ENCODE measurements around the gene PCCA.
A peak's percentile ranks its signal among the peaks of the same experiment; 100 is the strongest.

PCCA gene

GRCh38 chr13:100235311-100235901 is 146.5 kb downstream of the PCCA start:
- Histone ChIP-seq H3K4me1 (peaks cover 0 to 14% (median 0%) of the 10 kb centered on the region in 4 donors), H3K9me3 (no peaks in the 10 kb centered on the region), H3K27me3 (no peaks in the 10 kb centered on the region), H3K27ac (no peak overlapping the region), H3K4me3 (no peak overlapping the region), H3K36me3 (no peaks in the 10 kb centered on the region)
- no peak for DNase-seq
- intact Hi-C loops (cut with DNase I; ENCODE audit: low total_unique reads) = loop anchor here (10.0 kb wide), 2 partner anchors 581 to 621 kb away; no protein-coding TSS in a partner anchor
- TF ChIP-seq, protein P1, sequence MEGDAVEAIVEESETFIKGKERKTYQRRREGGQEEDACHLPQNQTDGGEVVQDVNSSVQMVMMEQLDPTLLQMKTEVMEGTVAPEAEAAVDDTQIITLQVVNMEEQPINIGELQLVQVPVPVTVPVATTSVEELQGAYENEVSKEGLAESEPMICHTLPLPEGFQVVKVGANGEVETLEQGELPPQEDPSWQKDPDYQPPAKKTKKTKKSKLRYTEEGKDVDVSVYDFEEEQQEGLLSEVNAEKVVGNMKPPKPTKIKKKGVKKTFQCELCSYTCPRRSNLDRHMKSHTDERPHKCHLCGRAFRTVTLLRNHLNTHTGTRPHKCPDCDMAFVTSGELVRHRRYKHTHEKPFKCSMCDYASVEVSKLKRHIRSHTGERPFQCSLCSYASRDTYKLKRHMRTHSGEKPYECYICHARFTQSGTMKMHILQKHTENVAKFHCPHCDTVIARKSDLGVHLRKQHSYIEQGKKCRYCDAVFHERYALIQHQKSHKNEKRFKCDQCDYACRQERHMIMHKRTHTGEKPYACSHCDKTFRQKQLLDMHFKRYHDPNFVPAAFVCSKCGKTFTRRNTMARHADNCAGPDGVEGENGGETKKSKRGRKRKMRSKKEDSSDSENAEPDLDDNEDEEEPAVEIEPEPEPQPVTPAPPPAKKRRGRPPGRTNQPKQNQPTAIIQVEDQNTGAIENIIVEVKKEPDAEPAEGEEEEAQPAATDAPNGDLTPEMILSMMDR (IDR thresholded peaks at IDR 0.05) = peak; percentile 49 to 59

- H3K36me3 ChIP-seq = no peaks in the 10 kb centered on the region
- H3K9me3 ChIP-seq = no peaks in the 10 kb centered on the region
- H3K4me3 ChIP-seq = no peak overlapping the region
- no peak overlapping the region for H3K27ac ChIP-seq
- no peaks in the 10 kb centered on the region for H3K27me3 ChIP-seq
- intact Hi-C loops (cut with DNase I; ENCODE audit: low total_unique reads) = no loop called here
- H3K4me1 ChIP-seq = peaks cover 0 to 13% (median 2%) of the 10 kb centered on the region in 4 donors
- TF ChIP-seq, protein P1 (IDR thresholded peaks at IDR 0.05) = no peak
- DNase-seq = no peak
Observed at GRCh38 chr13:100240109-100240779, 151.4 kb downstream of the PCCA start.

GRCh38 chr13:100244431-100244830 is 155.5 kb downstream of the PCCA start:
- H3K27me3 ChIP-seq = no peaks in the 10 kb centered on the region
- TF ChIP-seq, protein P1 (IDR thresholded peaks at IDR 0.05) = no peak
- peaks cover 0 to 12% (median 2%) of the 10 kb centered on the region in 4 donors for H3K4me1 ChIP-seq
- H3K4me3 ChIP-seq = no peak overlapping the region
- no peak overlapping the region for H3K27ac ChIP-seq
- no peak for DNase-seq
- intact Hi-C loops (cut with DNase I; ENCODE audit: low total_unique reads) = no loop called here
- peaks cover 0 to 11% (median 6%) of the 10 kb centered on the region in 3 donors for H3K9me3 ChIP-seq
- peaks cover 0 to 5% (median 0%) of the 10 kb centered on the region in 3 donors for H3K36me3 ChIP-seq

DNA sequence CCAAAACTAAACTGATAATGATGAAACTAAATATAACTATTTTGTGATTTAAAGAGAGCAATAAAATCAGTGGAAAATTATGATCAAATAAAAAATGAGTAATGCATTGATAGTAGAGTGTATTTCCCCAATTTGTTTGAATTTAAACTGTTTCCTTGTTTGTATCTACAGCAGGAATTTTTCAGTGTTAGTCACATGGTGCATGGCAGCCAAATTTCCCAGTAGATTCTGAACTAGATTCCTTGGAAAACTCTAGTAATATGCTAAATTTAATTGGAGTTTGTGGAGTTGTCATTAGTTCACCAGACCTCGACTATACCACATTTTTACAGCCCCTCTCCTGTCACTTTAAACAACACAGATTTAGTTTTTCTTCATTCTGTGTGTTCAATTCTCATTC is 156.2 kb downstream of the PCCA start:
- TF ChIP-seq, protein P1 (IDR thresholded peaks at IDR 0.05) = no peak

DNA sequence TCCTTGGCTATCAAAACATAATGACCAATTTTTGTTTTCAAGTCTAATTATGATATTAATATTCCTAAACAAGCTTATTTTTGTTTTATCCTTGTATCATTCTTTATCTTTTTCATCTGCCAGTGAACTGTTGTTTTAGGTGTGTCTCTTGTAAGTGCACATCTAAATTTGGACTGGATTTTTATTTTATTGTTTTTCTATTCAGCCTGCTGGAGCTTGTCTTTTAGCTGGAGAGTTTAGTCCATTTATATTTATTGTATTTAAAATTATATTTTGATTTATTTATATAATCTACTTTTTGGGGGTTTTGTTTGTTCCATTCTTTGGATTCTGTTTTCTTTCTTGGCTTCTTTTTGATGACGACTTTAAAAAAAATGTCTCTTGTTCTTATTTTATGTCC is 159.0 kb downstream of the PCCA start:
- H3K27me3 ChIP-seq = no peaks in the 10 kb centered on the region
- TF ChIP-seq, protein P1 (IDR thresholded peaks at IDR 0.05) = no peak
- H3K36me3 ChIP-seq = peaks cover 0 to 5% (median 0%) of the 10 kb centered on the region in 3 donors
- no peak for DNase-seq
- H3K9me3 ChIP-seq = peaks cover 0 to 11% (median 6%) of the 10 kb centered on the region in 3 donors
- H3K4me3 ChIP-seq = no peak overlapping the region
- H3K27ac ChIP-seq = no peak overlapping the region
- H3K4me1 ChIP-seq = peaks cover 0 to 12% (median 2%) of the 10 kb centered on the region in 4 donors
- intact Hi-C loops (cut with DNase I; ENCODE audit: low total_unique reads) = no loop called here

More for the DNA sequence above, 156.2 kb downstream of the PCCA start:
- H3K27ac ChIP-seq = no peak overlapping the region
- intact Hi-C loops (cut with DNase I; ENCODE audit: low total_unique reads) = no loop called here
- peaks cover 0 to 11% (median 6%) of the 10 kb centered on the region in 3 donors for H3K9me3 ChIP-seq
- H3K4me3 ChIP-seq = no peak overlapping the region
- peaks cover 0 to 5% (median 0%) of the 10 kb centered on the region in 3 donors for H3K36me3 ChIP-seq
- H3K4me1 ChIP-seq = peaks cover 0 to 12% (median 2%) of the 10 kb centered on the region in 4 donors
- DNase-seq = no peak
- no peaks in the 10 kb centered on the region for H3K27me3 ChIP-seq
